HG03097 (cell line): ENCODE results near the gene TMEFF1.
"Not testable (repeated sequence)": the region's sequence is repeated elsewhere in the genome, so short reads cannot be mapped to it uniquely, and the experiment has no call there.

ENCODE experiments used
- ATAC-seq: cut with Tn5 transposase; IDR thresholded peaks from one replicate; pipeline ENCODE4 v1.9.1; 2021; ENCODE audit not compliant: unreplicated experiment, low FRiP score

The TMEFF1 gene

DNA sequence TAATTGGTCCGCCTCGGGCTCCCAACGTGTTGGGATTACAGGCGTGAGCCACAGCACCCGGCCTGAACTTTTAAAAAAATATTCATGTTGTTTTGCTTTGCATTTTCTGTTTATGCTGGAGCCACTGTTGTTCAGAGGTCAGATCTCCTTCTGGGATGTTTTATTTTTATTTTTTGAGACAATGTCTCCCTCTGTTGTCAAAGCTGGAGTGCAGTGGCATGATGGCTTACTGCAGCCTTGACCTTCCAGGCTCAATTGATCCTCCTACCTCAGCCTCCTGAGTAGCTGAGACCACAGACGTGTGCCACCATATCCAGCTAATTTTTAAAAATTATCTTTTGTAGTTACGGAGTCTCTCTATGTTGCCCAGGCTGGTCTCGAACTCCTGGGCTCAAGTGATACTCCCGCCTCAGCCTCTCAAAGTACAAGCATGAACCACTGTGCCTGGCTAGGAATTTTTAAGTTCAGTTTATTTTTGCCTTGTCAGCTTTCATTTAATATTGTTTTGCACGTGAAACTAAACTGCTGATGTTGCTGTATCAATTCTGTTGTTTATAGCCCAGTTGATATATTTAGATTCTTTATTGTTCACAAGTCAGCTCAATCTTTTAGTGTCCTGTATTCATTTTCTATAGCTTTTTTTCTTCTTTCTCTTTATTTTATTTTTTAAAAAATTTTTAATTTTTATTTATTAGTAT, 13.7 kb downstream of the TMEFF1 start:
- no peak for ATAC-seq

DNA sequence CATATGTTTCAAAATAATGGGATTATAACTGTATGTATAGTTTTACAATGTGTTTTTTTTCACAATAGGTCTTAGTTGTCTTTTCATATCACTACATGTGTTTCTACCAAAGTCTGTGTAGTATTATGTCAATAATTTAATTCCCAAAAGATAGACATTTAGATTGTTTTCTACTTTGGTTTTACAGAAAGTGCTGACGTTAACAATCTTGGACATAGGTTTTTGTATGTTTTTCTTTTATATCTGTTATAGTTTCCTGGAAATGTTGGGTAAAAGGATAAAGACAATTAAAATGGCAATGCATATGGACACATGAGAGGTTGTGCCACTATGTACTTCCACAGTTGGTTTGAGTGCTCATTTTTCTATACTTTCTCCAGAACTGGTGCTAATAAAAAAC, 15.2 kb downstream of the TMEFF1 start:
- ATAC-seq: no peak

- no peak for ATAC-seq
Observed at GRCh38 chr9:100489836-100490235, 16.9 kb downstream of the TMEFF1 start.

DNA sequence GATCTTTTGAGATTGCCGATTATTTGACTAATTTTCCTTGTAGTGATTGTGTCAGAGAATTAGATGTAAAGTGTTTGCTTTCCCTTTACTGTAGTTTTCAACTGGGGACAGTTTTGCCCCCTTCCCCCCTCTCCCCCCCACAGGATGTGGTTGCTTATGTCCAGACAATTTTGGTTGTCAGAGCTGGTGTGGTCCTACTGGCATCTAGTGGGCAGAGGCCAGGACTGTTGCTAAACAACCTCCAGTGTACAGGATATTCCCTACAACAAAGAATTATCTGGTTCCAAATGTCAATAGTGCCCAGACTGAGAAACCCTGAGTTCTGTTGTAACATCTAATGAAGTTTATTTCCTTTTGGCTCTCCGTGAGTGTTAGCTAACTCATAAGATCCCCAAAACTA, 20.0 kb downstream of the TMEFF1 start:
- ATAC-seq: no peak

DNA sequence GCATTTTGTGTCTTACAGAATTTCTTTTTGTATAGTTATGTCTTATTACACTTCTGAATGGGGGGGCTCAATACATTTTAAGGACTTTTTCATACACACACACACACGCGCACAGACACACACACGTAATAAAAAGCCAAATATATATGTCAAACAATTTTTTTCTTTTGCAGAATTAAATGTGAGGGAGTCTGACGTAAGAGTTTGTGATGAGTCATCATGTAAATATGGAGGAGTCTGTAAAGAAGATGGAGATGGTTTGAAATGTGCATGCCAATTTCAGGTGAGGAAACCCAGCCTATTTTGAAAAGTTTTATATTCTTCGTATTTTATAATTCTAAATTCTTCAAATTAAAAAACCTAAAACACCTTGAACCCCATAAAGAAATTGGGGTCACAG, 25.6 kb downstream of the TMEFF1 start:
- ATAC-seq: no peak

- ATAC-seq: no peak
Observed at GRCh38 chr9:100499460-100499859, 26.5 kb downstream of the TMEFF1 start.

GRCh38 chr9:100499866-100500265, 26.9 kb downstream of the TMEFF1 start:
- no peak for ATAC-seq

GRCh38 chr9:100505564-100506159, 32.7 kb downstream of the TMEFF1 start:
- ATAC-seq: no peak

GRCh38 chr9:100507350-100507749, 34.4 kb downstream of the TMEFF1 start:
- ATAC-seq: not testable (repeated sequence)

DNA sequence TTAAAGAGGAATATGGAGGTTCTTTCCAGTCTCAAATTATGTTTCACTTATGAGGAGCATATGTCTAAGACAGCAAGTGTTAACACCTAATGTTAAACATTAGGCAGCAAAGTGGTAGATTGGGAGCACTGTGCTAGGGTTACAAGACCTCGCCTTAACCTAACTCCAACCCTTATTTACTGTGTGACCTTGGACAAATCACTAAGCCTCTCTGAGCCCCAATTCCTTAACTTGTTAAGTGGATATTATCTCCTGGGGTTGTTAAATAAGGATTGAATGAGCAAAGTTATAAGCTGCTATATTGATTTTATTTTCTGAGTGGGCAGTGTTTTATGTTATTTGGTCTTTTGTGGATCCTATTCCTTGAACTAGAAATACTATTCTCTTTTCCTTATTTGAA, 38.3 kb downstream of the TMEFF1 start:
- ATAC-seq: no peak

GRCh38 chr9:100515578-100516494, 42.9 kb downstream of the TMEFF1 start:
- no peak for ATAC-seq

- no peak for ATAC-seq
Observed at GRCh38 chr9:100521282-100521681, 48.3 kb downstream of the TMEFF1 start.

DNA sequence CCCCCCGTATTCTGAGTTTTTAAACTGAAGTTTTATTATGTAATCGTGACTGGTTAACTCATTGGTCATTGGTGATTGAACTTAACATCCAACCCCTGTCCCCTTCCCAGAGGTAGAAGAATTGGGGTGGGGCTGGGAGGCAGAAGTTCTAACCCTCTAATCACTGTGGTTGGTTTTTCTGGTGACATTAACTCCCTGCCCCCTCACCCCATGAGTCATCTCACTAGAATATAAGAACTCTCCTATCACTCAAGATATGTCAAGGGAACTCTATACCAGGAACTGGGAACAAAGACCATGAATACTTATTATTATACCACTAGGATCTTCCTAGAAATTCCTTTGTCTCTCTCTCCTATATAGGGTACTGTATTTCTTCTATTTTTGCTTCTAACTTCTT, 52.6 kb downstream of the TMEFF1 start:
- ATAC-seq: no peak

GRCh38 chr9:100527180-100527794, 54.3 kb downstream of the TMEFF1 start:
- ATAC-seq: not testable (repeated sequence)

DNA sequence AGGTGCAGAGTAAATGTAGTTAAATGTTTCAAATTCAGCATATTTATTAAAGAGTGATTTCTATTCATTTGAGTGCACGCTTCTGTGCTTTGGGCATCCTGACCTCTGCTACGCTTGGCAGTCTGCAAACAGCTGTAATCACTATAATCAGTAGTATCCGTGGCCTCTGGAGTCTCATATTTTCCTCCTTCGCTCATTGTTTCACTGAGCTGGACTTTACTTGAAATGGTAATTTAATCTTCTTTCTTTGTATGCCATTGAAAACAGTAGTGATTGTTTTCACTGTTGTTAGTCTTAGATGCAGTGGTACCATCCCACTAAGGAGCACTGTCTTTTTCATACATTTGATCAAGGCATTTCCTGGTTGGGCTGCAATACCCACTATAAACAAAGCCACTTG, 61.5 kb downstream of the TMEFF1 start:
- ATAC-seq: no peak

GRCh38 chr9:100540327-100540726, 67.4 kb downstream of the TMEFF1 start:
- ATAC-seq: no peak

DNA sequence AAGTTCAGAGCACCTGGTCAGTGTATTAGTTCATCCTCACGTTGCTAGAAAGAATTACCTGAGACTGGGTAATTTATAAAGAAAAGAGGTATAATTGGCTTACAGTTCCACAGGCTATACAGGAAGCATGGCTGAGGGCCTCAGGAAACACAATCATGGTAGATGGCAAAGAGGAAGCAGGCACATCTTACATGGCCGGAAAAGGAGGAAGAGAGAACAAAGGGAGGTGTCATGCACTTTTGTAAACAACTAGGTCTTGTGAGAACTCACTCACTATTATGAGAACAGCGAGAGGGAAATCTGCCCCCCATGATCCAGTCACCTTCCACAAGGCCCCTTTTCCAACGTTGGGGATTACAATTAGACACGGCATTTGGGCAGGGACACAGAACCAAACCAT, 76.1 kb downstream of the TMEFF1 start:
- ATAC-seq: no peak

- no peak for ATAC-seq
Observed at GRCh38 chr9:100554935-100555401, 82.0 kb downstream of the TMEFF1 start.

- no peak for ATAC-seq
Observed at GRCh38 chr9:100555471-100555870, 82.5 kb downstream of the TMEFF1 start.

DNA sequence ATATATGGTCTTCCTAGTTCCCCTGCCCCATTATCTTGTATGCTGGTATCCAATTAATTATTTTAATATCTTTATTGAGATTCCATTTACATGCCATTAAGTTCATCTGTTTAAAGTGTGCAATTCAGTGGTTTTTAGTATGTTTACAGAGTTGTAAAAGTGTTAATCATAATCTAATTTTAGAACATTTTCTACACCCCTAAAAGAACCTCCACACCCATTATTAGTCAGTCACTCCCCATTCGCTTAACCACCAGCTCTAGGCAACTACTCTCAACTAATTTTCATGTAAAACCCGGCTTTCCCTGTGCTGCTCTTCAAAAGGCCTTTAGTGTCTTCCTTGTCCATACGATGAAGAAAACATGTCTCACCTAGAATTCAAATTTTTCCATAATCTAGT, 84.1 kb downstream of the TMEFF1 start:
- no peak for ATAC-seq

DNA sequence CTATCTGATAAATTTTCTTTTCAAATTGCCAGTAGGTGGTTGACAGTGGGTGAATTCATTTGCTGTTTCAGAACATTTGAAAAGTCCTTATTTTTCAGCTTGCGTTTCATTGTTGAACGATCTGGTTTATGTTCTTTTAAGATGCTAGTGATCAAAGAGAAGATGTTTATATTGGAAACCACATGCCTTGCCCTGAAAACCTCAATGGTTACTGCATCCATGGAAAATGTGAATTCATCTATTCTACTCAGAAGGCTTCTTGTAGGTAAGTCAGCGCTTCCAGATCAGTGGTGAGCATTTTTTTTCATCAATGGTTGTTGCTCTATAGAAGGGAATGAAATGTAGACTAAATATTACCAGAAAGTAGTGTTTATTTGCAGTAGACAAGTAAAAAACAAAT, 88.3 kb downstream of the TMEFF1 start:
- no peak for ATAC-seq
